HG03097 (cell line): ENCODE measurements around the gene DIP2B.

ENCODE experiments used
- ATAC-seq: cut with Tn5 transposase; IDR thresholded peaks from one replicate; pipeline ENCODE4 v1.9.1; 2021; ENCODE audit not compliant: unreplicated experiment, low FRiP score

The DIP2B gene

GRCh38 chr12:50720501-50720900 lies 215.7 kb downstream of the DIP2B start:
- no peak for ATAC-seq

- ATAC-seq, result no peak
These were observed 219.1 kb downstream of the DIP2B start for GRCh38 chr12:50723865-50724264.

DNA sequence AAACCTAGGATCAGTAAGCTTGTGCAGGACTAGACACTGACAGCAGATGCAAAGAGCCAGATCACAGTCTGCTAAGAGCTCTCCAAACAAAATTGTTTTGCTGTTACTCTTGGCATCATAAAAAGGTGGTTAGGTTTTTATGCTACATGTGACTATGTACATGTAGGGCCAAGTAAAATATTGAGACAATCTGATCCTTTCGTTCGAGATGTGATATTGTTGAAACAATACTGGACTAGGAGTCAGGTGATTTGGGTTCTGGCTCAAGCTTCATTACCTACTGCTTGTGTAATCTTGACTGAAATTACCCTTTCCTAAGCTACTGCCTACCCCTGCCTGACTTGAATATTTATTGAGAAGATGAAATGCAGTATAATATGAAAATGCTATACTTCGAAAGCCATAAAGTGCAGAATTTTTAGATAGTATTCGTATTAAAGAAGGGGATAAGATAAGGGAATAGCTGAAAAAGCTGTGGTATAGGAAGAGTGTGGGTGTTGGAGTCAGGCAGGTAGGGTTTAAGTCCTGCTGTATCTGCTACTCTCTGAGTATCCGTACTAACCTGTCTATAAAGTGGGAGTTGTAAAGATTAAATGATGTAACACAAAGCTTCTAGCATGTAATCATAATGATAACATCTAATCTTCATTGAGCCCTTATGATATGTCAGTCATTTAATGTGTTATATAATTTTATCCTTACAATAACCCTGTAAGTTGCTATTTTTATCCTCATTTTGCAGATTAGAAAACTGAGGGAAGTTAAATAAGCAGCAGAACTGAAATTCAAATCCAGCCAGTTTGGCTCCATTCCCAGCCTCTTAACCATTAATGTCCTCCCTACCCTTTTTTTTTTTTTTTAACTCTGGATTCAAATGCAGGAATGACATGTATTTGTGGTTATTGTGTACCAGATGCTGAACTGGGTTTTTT lies 220.5 kb downstream of the DIP2B start:
- ATAC-seq, result no peak

DNA sequence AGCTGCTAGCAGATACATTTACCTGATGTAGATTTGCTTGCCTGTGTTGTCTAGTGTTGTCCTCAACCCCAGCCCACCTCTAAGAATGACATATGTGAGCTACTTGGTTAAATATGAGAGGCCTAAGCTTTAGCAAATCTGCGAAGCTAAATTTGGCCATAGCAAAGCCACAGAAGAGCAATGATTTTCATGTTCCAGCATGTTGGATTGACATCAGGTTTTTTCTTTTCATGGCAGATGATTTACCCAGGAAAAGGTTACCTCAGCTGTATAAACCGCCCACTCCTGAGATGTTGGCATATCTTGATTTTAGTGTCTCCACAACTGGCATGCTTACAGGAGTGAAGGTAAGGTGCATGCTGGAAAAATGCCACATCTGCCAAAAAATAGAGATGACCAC lies 222.7 kb downstream of the DIP2B start:
- no peak for ATAC-seq

DNA sequence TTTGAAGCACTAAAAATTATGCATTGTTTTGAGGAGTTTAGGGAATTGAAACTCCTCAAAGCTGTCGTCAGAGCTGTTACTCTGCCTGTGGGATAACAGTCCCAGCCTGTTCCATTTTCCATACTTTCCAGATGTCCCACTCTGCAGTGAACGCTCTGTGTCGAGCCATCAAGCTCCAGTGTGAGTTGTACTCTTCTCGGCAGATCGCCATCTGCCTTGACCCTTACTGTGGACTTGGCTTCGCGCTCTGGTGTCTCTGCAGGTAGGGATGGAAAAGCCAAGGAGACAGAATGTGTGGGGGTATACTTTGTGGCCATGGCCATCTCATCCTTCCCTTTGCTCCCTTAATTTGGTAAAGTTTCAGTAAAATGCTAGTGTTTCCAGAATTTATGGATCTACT lies 223.6 kb downstream of the DIP2B start:
- no peak for ATAC-seq

DNA sequence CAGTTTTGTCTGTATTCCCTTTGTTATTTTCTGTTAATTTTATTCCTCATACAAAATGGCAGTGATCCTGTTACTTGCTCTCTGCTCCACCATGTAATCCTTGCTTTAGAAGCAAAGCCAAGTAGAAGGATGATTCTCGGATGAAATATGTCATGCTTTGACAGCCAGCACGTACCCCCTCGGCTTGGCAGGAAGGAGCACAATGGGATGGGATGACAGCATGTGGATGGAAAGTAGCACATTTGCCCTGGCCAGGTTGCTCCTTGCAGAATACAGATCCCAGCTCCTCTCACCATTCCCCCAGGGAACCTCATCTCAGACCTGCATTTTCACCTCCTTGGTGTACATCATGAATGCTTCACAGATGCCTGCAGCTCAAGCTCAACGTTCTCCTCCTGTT lies 224.1 kb downstream of the DIP2B start:
- no peak for ATAC-seq

DNA sequence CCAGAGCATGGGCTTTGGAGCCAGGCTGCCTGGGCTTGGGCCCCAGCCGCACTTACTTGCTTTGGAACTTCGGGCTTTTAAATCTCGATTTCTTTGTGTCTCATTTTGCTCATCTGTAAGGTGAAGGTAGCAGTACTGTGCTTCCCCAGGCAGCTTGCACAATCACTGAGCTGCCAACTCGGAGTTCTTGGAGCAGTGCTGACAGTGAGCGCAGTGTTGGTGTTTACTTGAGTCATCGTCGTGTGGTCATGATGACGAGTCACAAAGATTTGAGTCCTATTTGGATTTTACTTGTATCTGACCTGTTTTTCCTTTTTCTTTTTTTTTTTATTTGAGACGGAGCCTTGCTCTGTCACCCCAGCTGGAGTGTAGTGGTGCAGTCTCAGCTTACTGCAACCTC lies 227.8 kb downstream of the DIP2B start:
- no peak for ATAC-seq

DNA sequence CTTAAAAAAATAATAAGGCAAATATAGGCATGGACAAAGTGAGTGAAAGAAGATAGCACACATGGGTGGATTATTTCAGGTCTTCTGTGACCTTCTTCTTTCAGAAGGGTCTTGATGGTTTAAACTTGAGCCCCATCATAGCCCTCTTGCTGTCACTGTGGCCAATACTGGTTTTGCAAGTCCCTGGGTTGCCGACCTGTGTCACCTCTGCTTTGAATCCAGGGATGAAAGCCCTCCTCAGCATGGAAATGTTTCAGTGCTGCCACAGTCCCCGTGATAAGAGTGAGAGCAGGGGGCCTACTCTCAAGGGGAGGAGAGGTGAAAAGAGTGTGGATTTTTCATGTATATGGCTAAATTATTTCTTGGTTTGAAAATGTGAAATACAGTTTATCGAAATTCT lies 228.9 kb downstream of the DIP2B start:
- ATAC-seq, result no peak

- no peak for ATAC-seq
These were observed 229.9 kb downstream of the DIP2B start for GRCh38 chr12:50734409-50735263.

DNA sequence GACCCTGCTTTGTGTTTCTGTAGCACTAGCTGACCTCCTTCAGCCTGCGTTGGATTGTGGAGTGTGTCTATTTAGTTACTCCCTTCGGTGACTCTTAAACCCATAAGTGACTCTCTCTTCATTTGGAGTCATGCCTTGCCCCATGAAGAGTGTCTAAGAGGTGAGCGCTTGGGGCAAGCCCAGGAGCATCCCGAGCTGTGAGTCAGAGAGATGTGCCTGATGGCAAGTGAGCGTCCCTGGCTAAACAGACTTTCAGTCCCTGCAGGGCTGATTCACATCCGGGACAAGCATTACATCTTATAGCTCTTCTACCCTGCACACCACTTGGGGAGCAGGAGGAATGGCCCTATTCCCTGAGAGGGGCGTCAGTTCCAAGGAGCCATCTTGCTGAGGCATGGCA lies 234.8 kb downstream of the DIP2B start:
- ATAC-seq, result no peak

DNA sequence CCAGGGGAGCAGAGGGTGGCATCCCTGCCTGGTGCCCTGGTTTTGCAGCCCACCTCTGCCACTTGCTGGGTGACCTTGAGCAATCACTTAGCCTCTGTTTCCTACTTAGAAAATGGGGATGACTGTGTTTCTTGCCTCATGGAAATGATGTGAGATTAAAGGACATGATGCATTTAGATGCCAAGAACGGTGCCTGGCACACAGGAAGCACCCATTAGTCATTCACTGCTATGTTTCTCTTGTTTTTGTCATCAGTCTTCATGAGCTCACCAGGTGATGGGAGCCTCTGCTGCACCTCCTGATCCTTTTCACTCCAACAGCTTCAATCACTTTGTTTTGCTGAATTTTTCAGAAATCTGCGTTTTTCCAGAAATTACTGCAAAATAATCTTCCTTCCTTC lies 235.5 kb downstream of the DIP2B start:
- no peak for ATAC-seq

DNA sequence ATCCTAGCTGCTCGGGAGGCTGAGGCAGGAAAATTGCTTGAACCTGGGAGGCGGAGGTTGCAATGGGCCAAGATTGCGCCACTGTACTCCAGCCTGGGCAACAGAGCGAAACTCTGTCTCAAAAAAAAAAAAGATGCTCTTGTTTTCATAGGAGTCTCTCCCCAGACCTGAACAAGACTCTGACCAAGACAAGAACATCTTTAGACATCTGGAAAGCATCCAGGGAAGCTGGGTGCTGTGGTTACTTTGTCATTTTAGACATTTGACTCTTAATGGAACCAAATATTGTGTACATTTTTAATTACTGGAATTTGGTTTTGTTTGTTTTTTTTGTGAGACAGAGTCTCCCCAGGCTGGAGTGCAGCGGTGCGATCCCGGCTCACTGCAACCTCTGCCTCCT lies 238.0 kb downstream of the DIP2B start:
- no peak for ATAC-seq

DNA sequence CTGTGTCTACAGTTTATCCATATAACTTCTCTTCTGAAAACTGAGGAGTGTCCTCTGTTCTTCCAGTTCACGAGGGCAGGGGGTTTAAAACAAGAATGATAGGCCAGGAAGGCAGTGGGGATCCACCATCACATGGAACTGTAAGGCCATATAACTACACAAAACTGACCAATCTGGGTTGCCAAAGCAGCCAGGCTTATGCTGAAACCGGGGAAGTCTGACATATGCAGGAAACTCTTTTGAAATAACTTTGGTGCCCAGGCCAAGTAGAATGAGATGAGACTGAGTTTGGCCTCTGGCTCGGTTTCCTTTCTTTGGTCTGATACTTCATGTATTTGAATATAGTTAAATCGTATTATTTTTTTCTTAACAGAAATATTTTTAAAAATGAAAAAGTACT lies 241.1 kb downstream of the DIP2B start:
- ATAC-seq, result no peak

- no peak for ATAC-seq
These were observed 241.6 kb downstream of the DIP2B start for GRCh38 chr12:50746431-50746830.

DNA sequence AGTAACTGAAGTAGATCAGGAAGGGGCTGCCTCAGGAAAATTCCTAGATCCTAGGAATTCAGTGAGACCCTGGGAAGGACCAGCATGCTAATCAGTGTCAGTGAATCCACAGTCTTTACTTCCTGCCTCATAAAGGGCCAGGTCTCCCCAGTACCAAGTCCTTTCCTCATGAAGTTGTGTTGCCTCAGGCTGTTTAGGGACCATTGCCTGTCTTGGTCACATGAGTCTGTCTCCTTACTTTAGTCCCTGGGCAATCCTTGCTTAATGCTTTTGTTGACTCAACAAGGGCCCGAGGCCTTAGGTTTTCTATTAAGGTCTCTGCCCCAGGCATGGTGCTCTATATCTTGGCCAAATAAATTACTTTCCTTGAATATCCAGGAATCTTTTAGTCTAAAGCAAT lies 243.0 kb downstream of the DIP2B start:
- no peak for ATAC-seq

DNA sequence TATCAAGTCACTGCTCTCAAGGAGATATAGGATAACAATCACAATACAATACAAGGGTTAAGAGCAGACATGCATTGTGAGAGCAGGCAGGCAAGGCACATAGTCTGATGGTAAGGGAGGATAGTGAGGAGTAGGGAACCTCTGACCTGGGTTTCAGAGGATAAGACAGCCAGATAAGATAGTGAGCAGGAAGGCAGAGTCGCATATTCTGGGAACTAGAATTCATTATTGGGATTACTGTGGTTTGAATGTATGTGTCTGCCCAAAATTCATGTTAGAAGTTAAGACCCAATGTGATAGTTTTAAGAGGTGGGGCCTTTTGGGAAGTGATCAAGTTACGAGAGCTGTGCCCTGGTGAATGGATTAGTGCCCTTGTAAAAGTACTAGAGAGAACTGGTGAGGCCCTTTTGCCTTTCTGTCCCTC lies 244.7 kb downstream of the DIP2B start:
- no peak for ATAC-seq

GRCh38 chr12:50750366-50750765 lies 245.6 kb downstream of the DIP2B start:
- no peak for ATAC-seq

GRCh38 chr12:50751948-50752721 lies 247.3 kb downstream of the DIP2B start:
- no peak for ATAC-seq

DNA sequence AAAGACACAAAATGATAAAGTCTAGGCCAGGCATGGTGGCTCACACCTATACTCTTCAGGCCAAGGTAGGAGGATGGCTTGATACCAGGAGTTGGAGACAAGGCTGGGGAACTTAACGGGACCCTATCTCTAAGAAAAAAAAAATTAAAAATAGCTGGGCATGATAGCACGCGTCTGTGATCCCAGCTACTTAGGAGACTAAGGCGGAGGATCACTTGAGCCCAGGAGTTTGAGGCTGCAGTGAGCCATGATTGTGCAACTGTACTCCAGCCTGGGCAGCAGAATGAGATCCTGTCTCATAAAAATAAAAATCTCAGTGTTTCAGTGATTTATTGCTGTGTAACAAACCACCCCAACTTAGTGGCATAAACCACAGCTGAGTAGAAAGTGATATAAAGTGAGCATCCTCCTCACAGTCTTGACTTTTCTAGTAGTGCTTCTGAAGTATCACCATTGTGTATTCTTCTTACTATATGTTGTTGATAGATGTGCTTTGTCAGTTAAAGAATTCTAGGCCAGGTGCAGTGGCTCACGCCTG lies 248.5 kb downstream of the DIP2B start:
- no peak for ATAC-seq

GRCh38 chr12:50763639-50764285 lies 259.0 kb downstream of the DIP2B start, which contains the start of gene ATF1:
TSS of gene ATF1 (plus strand) at chr12:50764101. CDS start at chr12:50780146, 16,045 bp downstream.
- ATAC-seq, result peak; percentile 67
